DMS79 (cell line): Measurements from ENCODE around the gene NME2.
A peak's percentile ranks its signal among the peaks of the same experiment; 100 is the strongest.
"Not testable (repeated sequence)": the region's sequence is repeated elsewhere in the genome, so short reads cannot be mapped to it uniquely, and the experiment has no call there.

Experiments used
- DNase-seq: peaks from one replicate; lab custom pipeline; 2025; lab: John Stamatoyannopoulos, UW

Gene NME2

DNA sequence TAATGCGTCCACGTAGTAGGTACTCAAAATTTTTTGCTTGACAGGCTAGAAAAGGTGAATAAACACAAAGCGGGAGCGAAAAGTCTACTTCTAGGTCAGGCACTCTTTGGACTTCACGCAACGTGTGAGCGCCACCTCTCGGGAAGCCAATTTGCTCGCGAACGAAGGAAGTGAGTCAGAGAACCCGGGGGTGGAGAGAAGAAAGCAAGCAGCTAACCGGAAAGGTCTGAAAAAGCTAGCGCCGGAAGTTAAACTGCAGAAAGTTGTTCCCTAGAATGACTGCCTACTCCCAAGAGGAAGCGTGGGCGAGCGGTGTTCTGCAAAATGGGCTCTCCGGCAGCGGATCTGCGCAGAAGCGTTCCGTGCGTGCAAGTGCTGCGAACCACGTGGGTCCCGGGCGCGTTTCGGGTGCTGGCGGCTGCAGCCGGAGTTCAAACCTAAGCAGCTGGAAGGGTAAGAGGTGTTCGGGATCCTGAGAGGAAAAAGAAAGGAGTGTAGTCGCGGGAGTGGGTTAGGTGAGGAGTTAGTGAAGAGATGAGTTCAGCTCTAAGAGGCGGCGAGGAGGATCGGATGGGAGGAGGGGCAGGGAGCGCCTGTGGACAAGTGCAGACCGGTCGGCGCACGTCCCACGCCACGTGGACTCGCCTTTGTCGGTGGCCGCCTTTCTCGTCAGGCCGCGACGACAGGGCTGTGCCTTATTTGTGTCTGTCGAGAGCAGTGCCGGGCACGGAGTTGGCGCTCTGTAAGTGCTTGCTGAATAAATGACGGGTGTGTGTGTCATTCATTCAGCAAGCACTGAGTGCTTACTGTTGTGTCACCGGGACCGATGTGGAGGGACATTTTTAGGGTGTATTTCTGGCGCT is 12.8 kb upstream of the NME2 start, which contains the start of gene NME1:
Gene NME1 (plus strand): TSS at position 350 of the 863 bp plus-strand sequence. CDS start 2,096 bp downstream, outside the sequence.
- DNase-seq: peak; percentile 98

- DNase-seq: no peak
Measured at GRCh38 chr17:51154176-51154575, 12.0 kb upstream of the NME2 start.

- no peak for DNase-seq
Measured at GRCh38 chr17:51155416-51155815, 10.8 kb upstream of the NME2 start.

GRCh38 chr17:51159604-51160003 is 6.6 kb upstream of the NME2 start:
- no peak for DNase-seq

DNA sequence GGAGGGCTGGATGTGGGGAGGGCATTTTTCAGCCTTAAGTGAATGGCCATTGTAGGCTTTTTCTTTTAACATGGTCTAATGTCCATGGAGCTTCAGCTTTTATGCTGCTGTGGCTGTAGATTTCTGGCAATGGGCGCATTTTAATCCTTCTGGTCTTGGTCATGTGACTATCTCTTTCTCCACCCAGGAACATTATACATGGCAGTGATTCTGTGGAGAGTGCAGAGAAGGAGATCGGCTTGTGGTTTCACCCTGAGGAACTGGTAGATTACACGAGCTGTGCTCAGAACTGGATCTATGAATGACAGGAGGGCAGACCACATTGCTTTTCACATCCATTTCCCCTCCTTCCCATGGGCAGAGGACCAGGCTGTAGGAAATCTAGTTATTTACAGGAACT is 4.7 kb upstream of the NME2 start:
- DNase-seq: no peak

DNA sequence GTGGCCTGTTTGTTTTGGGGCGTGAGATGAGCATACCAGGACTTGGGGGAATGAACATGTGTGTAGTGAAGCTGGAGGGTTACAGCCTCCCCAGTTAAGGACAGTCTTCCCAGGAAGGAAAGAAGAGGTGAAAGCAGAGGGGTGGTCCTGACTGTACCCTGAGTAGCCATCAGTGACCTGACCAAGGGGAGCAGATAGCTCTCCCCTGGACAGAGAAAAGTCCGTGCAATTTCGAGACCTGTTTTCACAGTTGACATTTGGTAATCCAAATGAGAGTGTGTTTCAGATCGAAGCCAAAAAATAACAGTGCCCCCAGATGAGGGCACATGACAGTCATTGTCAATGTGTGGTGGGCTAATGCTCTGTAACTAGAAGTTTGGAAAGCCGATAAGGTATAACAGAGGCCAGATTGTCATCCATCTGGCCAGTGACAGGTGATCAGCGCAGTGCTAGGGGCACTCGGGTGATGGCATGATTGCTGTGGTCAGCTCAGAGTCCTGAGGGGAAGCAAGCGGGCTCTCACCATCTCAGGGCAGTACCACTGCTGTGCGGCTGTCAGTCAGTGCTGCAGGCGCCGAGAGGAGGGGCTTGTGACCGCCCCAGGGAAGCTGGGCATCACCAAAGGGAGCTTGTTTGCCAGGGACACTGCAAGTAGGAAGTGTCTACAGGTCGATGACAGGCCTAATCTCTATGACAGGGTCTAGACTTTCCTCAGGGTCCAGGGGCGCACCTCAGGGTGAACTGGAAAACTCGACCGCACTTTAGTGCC is 1.1 kb upstream of the NME2 start:
- peak; percentile 8 for DNase-seq

GRCh38 chr17:51165680-51166197 is 472 bp upstream of the NME2 start:
- DNase-seq: peak; percentile 25

GRCh38 chr17:51166987-51167931 is 1.0 kb downstream of the NME2 start:
- peak; percentile 23 for DNase-seq

GRCh38 chr17:51169340-51169739 is 3.1 kb downstream of the NME2 start:
- no peak for DNase-seq

- no peak for DNase-seq
Measured at GRCh38 chr17:51170736-51171135, 4.5 kb downstream of the NME2 start.

DNA sequence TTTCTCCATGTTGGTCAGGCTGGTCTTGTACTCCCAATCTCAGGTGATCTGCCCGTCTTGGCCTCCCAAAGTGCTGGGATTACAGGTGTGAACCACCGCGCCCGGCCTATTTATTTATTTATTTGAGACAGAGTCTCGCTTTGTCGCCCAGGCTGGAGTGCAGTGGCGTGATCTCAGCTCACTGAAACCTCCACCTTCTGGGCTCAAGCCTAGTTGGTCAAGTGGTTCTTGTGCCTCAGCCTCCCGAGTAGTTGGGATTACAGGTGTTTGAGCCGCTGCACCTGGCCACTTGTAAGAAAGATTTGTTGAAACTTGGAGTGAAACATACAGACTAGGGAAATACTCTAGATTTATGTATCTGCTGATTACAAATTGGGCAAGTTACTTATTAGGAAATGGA is 5.8 kb downstream of the NME2 start:
- DNase-seq: not testable (repeated sequence)

- no peak for DNase-seq
Measured at GRCh38 chr17:51180486-51180885, 14.3 kb downstream of the NME2 start.

- DNase-seq: no peak
Measured at GRCh38 chr17:51184124-51184523, 17.9 kb downstream of the NME2 start.

- DNase-seq: no peak
Measured at GRCh38 chr17:51185763-51186332, 19.6 kb downstream of the NME2 start.

DNA sequence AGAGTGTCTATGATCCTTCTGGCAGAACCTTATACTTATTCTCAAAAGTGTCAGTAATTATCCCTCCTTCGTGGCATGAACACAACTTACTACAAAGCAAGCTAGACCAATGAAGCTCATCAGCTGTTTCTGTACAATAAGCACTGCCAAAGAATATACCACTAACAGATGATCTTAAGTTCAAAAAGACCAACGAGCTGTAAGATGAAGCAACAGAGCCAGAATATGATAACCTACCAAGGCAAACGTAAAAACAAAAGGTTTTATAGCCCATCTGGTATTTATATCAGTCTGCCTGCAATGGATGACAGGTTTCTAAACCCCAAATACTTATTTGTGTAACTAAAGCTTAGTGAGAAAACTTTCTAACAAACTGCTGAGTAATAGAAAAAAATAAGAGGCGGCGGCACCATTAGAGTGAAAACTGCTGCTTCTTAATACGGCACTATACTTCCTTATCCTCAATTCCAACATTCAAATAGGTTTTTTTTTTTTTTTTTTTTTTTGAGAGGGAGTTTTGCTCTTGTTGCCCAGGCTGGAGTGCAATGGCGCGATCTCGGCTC is 22.1 kb downstream of the NME2 start:
- no peak for DNase-seq

DNA sequence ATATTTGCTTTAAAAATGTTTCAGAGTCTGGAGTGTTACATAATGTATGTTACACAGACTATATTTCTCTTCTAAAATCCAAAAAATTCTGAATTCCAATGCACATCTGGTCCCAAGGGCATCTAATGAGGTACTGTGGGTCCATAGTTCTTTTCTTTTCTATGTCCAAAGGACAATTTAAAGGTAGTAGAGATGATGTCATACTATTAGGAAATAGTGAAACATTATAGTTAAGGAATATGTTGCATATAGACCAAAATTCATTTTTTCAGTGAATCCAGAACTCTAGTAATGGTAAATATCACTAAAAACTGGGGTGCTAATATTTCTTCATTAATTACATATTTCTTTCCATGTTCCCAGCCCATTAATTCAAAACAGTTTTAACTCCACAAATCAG is 23.0 kb downstream of the NME2 start:
- DNase-seq: no peak

DNA sequence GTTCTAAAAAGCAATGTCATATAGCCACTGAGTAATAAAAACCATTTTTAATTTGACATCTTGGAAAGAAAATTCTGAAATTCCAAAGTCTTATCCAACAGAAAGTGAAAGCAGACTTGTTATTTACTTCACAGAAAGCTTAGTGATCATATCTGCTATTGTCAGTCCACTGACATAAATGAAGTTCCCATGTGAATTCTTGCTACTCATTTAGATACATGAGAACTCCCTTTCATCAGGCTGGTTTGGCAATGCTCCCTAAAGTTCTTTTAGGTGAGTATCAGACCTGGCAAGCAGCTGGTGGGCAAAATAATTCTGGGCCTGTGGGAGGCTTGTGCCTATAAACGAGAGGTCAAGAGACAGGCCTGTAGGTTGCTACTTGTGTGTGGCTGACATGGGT is 23.4 kb downstream of the NME2 start:
- DNase-seq: no peak

GRCh38 chr17:51191895-51192294 is 25.7 kb downstream of the NME2 start:
- DNase-seq: no peak

DNA sequence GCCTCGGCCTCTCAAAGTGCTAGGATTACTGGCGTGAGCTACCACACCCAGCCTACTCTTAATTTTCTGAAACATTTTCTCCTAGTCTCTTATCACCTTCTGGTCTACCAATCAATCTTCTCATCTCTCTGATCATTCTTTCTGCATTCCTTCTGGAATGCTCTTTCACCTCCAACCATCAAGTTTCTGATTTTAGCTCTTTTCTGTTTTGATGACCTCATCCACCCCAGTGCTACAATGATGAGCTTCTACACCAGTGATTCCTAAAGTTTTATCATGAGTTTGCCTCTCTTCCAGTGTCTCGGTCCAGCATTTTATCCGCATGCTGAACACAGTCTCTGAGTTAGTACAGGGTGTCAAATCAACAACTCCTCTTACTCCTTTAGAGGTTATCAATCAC is 31.5 kb downstream of the NME2 start:
- no peak for DNase-seq

DNA sequence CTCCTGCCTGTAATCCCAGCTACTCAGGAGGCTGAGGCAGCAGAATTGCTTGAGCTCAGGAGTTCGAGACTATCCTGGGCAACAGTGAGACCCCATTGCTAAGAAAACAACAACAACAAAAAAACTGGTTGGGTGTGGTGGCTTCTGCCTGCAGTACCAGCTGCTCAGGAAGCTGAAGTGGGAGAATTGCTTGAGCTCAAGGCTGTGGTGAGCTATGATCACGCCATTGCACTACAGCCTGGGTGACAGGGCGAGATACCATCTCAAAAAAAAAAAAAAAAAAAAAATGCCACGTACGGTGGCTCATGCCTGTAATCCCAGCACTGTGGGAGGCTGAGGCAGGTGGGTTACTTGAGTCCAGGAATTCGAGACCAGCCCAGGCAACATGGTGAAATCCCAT is 34.1 kb downstream of the NME2 start:
- no peak for DNase-seq

- DNase-seq: no peak
Measured at GRCh38 chr17:51200846-51201245, 34.6 kb downstream of the NME2 start.
